Subcutaneous abdominal adipose tissue (tissue), 5 donors: ENCODE data around the gene GOLGA6D.
"Not testable (repeated sequence)": the region's sequence is repeated elsewhere in the genome, so short reads cannot be mapped to it uniquely, and the experiment has no call there.

ENCODE experiments used
- H3K27ac ChIP-seq: one replicate; pipeline ENCODE4 v1.7.0; 2013; ENCODE audit warnings: low read depth, mild to moderate bottlenecking, inconsistent platforms, low read length, moderate library complexity
- H3K27me3 ChIP-seq, 5 donors: one replicate each; pipeline ENCODE4 v1.7.0; 2013; ENCODE audit warnings: low read length in 5 of 5, inconsistent platforms in 1 of 5; ENCODE audit not compliant: control insufficient read depth in 5 of 5, insufficient read depth in 4 of 5
- H3K36me3 ChIP-seq, 5 donors: one replicate each; pipeline ENCODE4 v1.7.0; 2013; ENCODE audit warnings: low read length in 5 of 5; ENCODE audit not compliant: control insufficient read depth in 5 of 5, insufficient read depth in 5 of 5
- H3K4me1 ChIP-seq, 5 donors: one replicate each; pipeline ENCODE4 v1.7.0; 2013; ENCODE audit warnings: low read length in 5 of 5, mild to moderate bottlenecking in 3 of 5, moderate library complexity in 1 of 5; ENCODE audit not compliant: control insufficient read depth in 5 of 5, insufficient read depth in 5 of 5
- H3K4me3 ChIP-seq, 5 donors: one replicate each; pipeline ENCODE4 v1.7.0; 2013; ENCODE audit warnings: low read length in 5 of 5, low read depth in 1 of 5
- H3K9ac ChIP-seq, 5 donors: one replicate each; pipeline ENCODE4 v1.7.0; 2013; ENCODE audit warnings: low read length in 5 of 5, mild to moderate bottlenecking in 4 of 5, moderate library complexity in 3 of 5
- H3K9me3 ChIP-seq, 5 donors: one replicate each; pipeline ENCODE4 v1.7.0; 2013; ENCODE audit warnings: low read length in 5 of 5; ENCODE audit not compliant: control insufficient read depth in 5 of 5
- donor health status: healthy.
- donor health status: healthy.
- donor health status: healthy.
- donor health status: healthy.
- donor health status: healthy.

Gene GOLGA6D

DNA sequence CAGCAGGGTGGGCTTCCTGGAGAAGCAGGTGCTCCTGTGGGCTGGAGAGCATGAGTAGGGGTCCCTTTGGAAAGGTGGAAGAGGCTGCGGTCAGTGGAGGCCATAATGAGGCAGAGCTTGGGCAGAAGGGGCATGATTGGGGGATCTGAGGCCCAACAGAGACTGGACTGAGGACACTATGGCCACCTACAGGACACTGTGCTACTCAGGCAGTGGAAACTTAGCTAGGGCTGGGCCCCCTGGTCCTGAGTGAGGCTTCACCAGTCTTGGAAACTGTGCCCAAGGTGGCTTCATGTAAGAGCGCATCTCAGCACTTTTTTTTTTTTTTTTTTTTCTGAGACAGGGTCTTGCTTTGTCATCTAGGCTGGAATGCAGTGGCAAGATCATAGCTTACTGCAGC lies 46.9 kb downstream of the GOLGA6D start:
- no peaks in the 10 kb centered on the region for H3K4me1 ChIP-seq
- no peak overlapping the region for H3K27ac ChIP-seq
- no peaks in the 10 kb centered on the region for H3K36me3 ChIP-seq
- H3K4me3 ChIP-seq, result no peak overlapping the region
- no peak overlapping the region for H3K9ac ChIP-seq
- H3K27me3 ChIP-seq, result no peaks in the 10 kb centered on the region
- no peaks in the 10 kb centered on the region for H3K9me3 ChIP-seq

DNA sequence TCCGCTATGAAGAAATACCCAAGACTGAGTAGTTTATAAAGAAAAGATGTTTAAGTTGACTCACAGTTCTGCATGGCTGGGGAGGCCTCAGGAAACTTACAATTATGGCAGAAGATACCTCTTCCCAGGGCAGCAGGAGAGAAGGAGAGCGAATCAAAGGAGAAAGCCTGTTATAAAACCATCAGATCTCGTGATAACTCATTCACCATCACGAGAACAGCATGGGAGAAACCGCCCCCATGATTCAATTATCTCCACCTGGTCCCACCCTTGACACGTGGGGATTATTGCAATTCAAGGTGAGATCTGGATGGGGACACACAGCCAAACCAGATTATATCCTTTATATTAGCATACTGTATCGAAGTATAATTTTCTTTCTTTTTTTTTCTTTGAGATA lies 49.5 kb downstream of the GOLGA6D start:
- H3K4me3 ChIP-seq, H3K27me3 ChIP-seq, H3K36me3 ChIP-seq, H3K9me3 ChIP-seq, H3K9ac ChIP-seq, H3K27ac ChIP-seq: not testable (repeated sequence)
- peaks cover 6 to 18% (median 13%) of the 10 kb centered on the region in 5 donors for H3K4me1 ChIP-seq

GRCh38 chr15:75333654-75334419 lies 51.2 kb downstream of the GOLGA6D start:
- not testable (repeated sequence) for H3K9me3 ChIP-seq, H3K27ac ChIP-seq, H3K9ac ChIP-seq, H3K27me3 ChIP-seq, H3K4me3 ChIP-seq, H3K36me3 ChIP-seq
- peaks cover 6 to 18% (median 13%) of the 10 kb centered on the region in 5 donors for H3K4me1 ChIP-seq

DNA sequence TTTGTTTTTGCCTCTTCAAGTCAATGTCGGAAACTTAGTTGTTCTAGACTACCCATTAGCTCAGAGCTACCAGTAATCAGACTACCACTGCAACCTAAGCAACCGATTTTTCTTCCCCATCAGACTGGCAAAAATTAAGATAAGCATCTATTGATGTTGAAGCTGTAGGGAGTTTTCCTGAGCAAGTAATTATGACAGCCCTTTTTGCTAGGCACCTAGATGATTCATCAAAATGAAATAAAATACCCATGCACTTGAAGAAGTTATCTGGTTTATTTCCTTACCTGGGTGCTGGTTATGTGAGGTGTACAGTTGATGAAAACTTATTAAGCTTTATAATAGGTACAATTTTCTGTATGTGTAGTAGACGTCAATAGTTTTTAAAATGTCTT lies 52.7 kb downstream of the GOLGA6D start:
- H3K9me3 ChIP-seq, result no peaks in the 10 kb centered on the region
- peaks cover 6 to 18% (median 13%) of the 10 kb centered on the region in 5 donors for H3K4me1 ChIP-seq
- H3K27me3 ChIP-seq, result no peaks in the 10 kb centered on the region
- peak overlapping the region; percentile 62 for H3K27ac ChIP-seq
- peak overlapping the region in 3 of 5 donors; percentile 21 to 84 (median 81) for H3K9ac ChIP-seq
- H3K36me3 ChIP-seq, result peaks cover 0 to 20% (median 16%) of the 10 kb centered on the region in 5 donors
- peak overlapping the region; percentile 58 to 81 (median 74) for H3K4me3 ChIP-seq

- peak within 1 kb of the TSS; percentile 62 for H3K27ac ChIP-seq
- peak within 1 kb of the TSS; percentile 58 to 86 (median 77) for H3K4me3 ChIP-seq
Measured at GRCh38 chr15:75335705-75336355, 53.2 kb downstream of the GOLGA6D start, which contains the start of gene COMMD4. Gene COMMD4, plus strand, starts transcription at chr15:75336063. Its CDS starts 27 bp downstream, at chr15:75336090.

DNA sequence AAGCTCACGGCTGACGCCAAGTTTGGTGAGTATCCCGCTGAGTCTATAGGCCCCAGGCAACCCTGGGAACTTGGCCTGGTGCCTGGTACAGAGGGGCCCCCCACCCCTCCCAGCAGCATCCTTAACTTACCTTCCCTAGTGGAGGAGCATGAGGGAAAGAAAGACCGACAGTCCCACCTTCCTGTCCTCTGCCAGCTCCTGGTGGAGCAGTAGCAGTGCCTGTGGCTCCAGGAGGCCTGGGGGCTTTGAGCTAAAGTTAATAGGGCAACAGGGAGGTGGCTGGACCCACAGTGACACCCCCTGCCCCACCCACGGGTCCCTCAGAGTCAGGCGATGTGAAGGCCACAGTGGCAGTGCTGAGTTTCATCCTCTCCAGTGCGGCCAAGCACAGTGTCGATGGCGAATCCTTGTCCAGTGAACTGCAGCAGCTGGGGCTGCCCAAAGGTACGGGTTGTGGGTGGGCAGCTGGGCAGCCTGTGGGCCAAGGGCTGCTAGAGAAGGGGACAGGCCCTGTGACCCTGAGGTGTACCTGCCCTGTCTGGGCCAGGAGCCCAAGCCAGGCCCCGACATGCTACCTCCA lies 56.1 kb downstream of the GOLGA6D start:
- peaks cover 0 to 29% (median 19%) of the 10 kb centered on the region in 5 donors for H3K36me3 ChIP-seq
- no peaks in the 10 kb centered on the region for H3K27me3 ChIP-seq
- H3K9me3 ChIP-seq, result no peaks in the 10 kb centered on the region
- peaks cover 6 to 21% (median 13%) of the 10 kb centered on the region in 5 donors for H3K4me1 ChIP-seq
- H3K9ac ChIP-seq, result no peak overlapping the region
- no peak overlapping the region for H3K4me3 ChIP-seq
- no peak overlapping the region for H3K27ac ChIP-seq

More at GRCh38 chr15:75335705-75336355, 53.2 kb downstream of the GOLGA6D start, which contains the start of gene COMMD4:
- peaks cover 0 to 22% (median 16%) of the 10 kb centered on the region in 5 donors for H3K36me3 ChIP-seq
- peaks cover 6 to 18% (median 13%) of the 10 kb centered on the region in 5 donors for H3K4me1 ChIP-seq
- H3K27me3 ChIP-seq, result no peaks in the 10 kb centered on the region
- H3K9ac ChIP-seq, result peak within 1 kb of the TSS; percentile 63 to 84 (median 76)
- no peaks in the 10 kb centered on the region for H3K9me3 ChIP-seq

GRCh38 chr15:75339531-75340240 lies 57.1 kb downstream of the GOLGA6D start:
- H3K27ac ChIP-seq, result no peak overlapping the region
- peaks cover 0 to 29% (median 19%) of the 10 kb centered on the region in 5 donors for H3K36me3 ChIP-seq

DNA sequence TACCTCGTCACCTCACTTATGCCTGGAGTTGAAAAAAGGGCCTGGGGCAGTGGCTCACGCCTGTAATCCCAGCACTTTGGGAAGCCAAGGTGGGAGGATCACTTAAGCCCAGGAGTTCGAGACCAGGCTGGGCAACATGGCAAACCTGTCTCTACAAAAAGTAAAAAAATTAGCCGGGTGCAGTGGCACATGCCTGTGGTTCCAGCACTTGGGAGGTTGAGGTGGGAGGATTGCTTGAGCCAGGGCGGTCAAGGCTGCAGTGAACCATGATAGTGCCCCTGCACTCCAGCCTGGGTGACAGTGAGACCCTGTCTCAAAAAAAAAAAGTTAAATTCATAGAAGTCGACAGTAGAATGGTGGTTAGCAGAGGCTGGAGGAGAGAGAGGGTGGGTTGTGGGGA lies 59.6 kb downstream of the GOLGA6D start:
- H3K4me3 ChIP-seq, result no peak overlapping the region
- no peak overlapping the region for H3K27ac ChIP-seq
- peaks cover 0 to 13% (median 8%) of the 10 kb centered on the region in 5 donors for H3K4me1 ChIP-seq
- no peaks in the 10 kb centered on the region for H3K27me3 ChIP-seq
- peaks cover 0 to 29% (median 19%) of the 10 kb centered on the region in 5 donors for H3K36me3 ChIP-seq
- H3K9me3 ChIP-seq, result no peaks in the 10 kb centered on the region
- no peak overlapping the region for H3K9ac ChIP-seq

More at GRCh38 chr15:75339531-75340240, 57.1 kb downstream of the GOLGA6D start:
- no peak overlapping the region for H3K4me3 ChIP-seq
- H3K9me3 ChIP-seq, result no peaks in the 10 kb centered on the region
- H3K9ac ChIP-seq, result no peak overlapping the region
- H3K27me3 ChIP-seq, result no peaks in the 10 kb centered on the region
- H3K4me1 ChIP-seq, result peaks cover 6 to 23% (median 16%) of the 10 kb centered on the region in 5 donors

DNA sequence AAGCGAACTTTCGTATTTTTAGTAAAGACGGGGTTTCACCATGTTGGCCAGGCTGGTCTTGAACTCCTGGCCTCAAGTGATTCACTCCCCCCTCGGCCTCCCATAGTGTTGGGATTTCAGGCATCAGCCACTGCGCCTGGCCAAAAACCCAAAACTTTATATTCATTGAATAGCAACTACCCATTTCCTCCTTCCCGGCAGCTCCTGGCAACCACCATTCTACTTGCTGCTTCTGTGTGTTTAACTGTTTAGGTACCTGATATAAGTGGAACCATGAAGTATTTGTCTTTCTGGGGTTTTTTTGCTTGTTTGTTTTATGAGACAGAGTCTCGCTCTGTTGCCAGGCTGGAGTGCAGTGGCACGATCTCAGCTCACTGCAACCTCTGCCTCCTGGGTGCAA lies 61.3 kb downstream of the GOLGA6D start:
- not testable (repeated sequence) for H3K9ac ChIP-seq, H3K27me3 ChIP-seq
- H3K4me1 ChIP-seq, result peaks cover 1 to 28% (median 24%) of the 10 kb centered on the region in 5 donors

More for the DNA sequence above, 61.3 kb downstream of the GOLGA6D start:
- H3K4me3 ChIP-seq, H3K9me3 ChIP-seq, H3K27ac ChIP-seq: not testable (repeated sequence)
- peaks cover 0 to 22% (median 16%) of the 10 kb centered on the region in 5 donors for H3K36me3 ChIP-seq
